NAMALWA (cell line): ENCODE measurements around the gene ZNF263.
"Not testable (repeated sequence)": the region's sequence is repeated elsewhere in the genome, so short reads cannot be mapped to it uniquely, and the experiment has no call there.

Source experiments
- DNase-seq: peaks from one replicate; pipeline ENCODE4 v3.0.0-alpha.2; 2015; ENCODE audit warnings: low spot score

The ZNF263 gene

GRCh38 chr16:3268294-3268693 lies 15.0 kb upstream of the ZNF263 start:
- DNase-seq, result no peak

- DNase-seq, result not testable (repeated sequence)
These were observed 12.6 kb upstream of the ZNF263 start for GRCh38 chr16:3270718-3271117.

GRCh38 chr16:3271281-3271680 lies 12.0 kb upstream of the ZNF263 start:
- not testable (repeated sequence) for DNase-seq

DNA sequence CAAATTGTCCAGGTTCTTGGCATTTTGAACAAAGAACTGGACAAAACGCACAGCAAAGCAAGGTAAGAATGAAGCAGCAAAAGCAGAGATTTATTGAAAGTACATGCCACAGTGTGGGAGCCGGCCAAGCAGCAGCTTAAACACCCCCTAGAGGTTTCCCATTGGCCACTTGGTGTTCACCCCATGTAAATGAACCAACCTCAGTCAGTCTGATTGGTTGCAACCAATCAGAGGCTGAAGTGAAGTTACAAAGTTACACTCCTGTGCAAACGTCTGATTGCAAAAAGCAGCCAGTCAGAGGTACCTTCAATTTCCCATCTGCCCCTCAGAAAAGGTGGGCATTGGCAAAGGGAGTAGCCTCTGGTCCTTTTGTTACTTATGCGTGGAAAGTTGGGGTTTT lies 8.8 kb upstream of the ZNF263 start:
- DNase-seq, result peak; percentile 39

GRCh38 chr16:3274947-3275346 lies 8.3 kb upstream of the ZNF263 start:
- no peak for DNase-seq

DNA sequence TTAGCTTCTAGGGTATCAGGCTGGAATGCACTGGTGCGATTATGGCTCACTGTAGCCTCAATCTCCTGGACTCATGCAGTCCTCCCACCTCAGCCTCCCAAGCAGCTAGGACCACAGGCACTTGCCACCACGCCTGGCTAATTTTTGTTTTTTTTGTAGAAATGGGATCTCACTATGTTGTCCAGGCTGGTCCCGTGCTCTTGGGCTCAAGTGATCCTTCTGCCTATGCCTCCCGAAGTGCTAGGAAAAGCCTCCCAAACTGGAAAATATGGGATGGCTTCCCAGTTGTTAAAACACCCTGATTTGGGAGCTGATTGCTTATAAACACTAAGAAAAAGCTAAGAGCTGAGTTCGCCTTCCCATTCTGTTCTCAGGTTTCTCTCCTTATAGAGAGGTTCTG lies 6.6 kb upstream of the ZNF263 start:
- DNase-seq, result no peak

DNA sequence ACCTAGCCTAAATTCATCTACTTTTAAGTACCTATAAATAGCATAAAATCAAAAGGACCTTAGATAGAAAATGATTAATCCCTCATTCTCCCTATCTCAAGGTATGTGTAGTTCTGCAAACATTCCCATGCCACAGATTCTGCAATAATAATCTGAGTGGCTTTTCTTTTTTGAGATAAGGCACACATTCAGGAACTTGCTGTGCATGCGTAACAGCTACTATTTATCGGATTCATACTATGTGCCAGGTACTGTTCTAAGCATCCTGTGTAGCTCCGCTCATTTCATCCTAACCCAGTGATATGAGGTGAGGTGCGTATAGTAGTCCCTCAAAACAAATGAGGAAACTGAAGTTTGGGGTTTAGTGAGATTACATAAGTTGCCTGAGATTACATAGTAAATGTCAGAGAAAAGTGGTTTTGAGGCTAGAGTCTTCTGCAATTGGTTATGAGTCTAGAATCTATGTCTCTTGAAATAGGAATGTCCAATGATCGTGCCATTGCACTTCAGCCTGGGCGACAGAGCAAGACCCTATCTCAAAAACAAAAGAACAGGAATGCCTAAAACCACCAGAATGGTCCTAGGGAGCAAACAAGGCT lies 2.0 kb upstream of the ZNF263 start:
- no peak for DNase-seq

DNA sequence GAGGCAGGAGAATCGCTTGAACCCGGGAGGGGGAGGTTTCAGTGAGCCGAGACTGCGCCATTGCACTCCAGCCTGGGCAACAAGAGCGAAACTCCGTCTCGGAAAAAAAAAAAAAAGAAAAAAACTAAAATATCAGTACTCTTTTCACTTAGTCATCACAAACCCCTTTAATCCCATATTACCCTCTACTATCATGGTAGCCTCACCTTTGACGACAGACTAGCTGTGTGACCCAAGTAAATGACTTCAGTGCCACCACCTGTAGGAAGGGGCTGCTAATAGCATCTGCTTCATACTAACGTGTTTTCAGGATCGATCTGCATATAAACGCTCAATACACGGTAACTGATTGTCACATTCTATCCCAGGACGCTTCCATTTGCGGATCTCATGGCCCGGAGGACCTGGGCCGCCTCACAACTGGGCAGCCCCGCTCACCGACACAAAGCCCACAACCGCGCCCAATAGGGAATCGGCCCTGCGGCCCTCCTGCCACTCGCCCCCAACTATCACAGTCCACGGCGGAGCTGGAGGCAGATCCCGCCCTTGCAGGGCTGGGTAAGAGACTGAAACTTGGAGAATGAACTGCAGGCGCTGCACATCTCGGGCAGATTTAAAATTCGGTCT lies 1.1 kb upstream of the ZNF263 start:
- no peak for DNase-seq

DNA sequence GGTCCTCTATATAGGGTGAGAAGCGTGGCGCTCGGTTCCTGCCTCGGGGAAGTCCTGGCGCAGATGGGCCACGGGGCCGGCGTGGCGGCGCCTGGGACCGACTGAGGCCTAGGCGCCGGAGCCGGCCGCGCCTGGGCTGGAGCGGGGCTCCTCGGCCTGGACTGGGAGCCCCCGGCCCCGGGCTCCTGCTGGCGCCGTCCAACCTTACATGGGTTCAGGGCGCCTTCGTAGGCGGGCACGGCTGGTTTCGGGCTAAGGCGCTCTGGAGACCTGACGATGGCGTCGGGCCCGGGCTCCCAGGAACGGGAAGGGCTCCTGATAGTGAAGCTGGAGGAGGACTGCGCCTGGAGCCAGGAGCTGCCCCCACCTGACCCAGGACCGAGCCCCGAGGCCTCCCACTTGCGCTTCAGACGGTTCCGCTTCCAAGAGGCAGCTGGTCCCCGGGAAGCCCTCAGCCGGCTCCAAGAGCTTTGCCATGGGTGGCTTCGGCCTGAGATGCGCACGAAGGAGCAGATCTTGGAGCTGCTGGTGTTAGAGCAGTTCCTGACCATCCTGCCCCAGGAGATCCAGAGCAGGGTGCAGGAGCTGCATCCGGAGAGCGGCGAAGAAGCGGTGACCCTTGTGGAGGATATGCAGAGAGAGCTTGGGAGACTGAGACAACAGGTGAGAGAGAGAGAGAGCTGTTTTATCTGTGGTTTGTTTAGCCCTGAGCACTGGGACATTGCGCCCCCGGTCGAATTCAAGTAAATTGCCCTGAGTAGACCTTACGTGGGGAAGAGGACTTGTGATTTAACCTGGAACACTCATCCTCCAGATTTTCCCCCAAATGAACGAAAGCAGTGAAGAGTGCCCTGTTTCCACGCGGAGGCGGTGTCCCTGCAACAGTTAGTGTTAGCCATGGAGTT lies 504 bp downstream of the ZNF263 start:
- DNase-seq, result no peak

GRCh38 chr16:3285131-3285530 lies 1.8 kb downstream of the ZNF263 start:
- DNase-seq, result no peak

- DNase-seq, result no peak
These were observed 6.8 kb downstream of the ZNF263 start for GRCh38 chr16:3289998-3290673.

- DNase-seq, result no peak
These were observed 9.3 kb downstream of the ZNF263 start for GRCh38 chr16:3292604-3293003.

GRCh38 chr16:3295209-3295608 lies 11.9 kb downstream of the ZNF263 start:
- no peak for DNase-seq

- no peak for DNase-seq
These were observed 12.5 kb downstream of the ZNF263 start for GRCh38 chr16:3295783-3296182.

DNA sequence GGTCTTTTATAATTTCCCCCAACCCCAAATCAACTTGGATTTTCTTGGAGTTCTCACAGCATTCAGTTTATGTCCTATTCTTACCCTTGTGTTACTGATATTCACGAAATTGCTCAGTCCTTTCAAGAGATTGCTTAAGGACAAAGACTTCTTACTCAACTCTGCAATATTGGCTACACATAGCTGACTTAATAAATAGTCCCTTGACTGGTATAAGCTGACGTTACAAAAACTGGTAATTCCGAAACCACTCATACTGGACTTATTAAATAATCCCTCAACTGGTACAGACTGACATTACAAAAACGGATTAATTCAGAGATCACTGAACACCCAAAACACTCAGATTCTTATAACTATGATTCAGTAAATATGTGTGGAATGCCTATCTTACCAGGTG lies 21.1 kb downstream of the ZNF263 start:
- DNase-seq, result peak; percentile 21

DNA sequence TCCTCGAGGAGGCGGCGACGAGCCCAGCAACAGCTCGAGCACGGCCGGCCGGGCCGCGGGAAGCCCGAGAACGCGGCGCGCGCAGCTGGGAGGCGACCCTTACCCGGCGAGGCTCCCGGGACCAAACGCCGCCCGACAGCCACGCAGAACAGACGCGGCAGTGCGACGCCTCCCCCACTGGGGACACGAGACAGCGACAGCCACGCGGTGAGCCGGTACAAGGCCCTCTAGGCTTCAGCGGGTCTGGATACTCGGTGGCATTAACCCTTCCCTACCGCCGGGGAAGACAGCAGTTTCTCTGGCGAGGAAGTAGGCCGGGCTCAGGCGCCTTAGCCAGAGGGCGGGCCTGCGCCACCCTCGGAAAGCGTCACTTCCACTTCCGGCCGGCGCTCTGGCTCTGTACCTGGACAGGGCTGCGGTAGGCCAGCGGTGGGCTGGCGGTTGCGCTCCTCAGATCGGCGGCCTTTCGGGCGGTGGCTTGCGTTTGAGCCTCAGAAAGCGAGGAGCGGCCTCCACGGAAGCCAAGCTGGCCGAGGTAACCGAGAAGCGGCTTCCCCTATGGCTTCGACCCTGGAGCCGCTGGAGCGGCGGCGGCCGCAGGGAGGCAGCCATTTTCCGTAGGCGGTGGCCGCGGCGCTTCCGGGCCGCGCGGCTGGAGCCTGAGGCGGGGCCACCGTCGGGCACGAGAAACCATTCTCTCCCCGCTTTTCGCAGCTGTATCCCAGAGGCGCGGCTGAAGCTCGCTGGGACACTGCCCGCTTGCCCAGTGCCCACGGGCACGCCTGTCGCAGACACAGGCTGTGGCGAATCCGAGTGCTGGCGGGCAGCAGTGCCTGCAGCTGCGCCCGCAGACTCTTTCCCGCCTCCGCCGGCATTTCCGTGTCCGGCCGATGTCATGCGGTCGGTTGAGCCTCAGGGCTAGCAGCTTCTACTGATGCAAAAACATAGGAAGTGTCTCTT lies 22.1 kb downstream of the ZNF263 start, which contains the start of the genes TIGD7 and ZNF75A:
TIGD7 (minus strand) TSS at position 322 of the 960 bp plus-strand sequence. CDS start 4,816 bp downstream, outside the sequence.
ZNF75A (plus strand) TSS at position 389 of the 960 bp plus-strand sequence. CDS start 2,932 bp downstream, outside the sequence.
- DNase-seq, result peak; percentile 88

- DNase-seq, result no peak
These were observed 22.8 kb downstream of the ZNF263 start for GRCh38 chr16:3306078-3306477.

DNA sequence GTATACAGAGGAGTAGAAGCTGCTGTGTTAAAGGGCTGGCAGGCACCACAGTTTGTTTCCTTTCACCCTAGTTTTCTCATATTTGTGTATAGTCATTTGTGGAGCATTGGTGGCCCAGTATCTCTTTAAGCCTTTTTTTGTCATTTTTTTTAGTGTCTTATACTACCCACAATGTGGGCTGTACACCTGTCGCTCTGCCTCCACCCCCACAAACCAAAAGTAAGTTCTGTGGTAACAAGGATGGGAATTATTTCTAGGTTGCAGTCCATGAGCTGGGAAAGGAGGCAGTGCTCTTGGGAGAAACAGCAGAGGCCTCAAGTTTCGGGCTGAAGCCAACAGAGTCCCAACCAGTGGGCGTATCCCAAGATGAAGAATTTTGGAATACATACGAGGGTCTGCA lies 28.2 kb downstream of the ZNF263 start:
- no peak for DNase-seq

DNA sequence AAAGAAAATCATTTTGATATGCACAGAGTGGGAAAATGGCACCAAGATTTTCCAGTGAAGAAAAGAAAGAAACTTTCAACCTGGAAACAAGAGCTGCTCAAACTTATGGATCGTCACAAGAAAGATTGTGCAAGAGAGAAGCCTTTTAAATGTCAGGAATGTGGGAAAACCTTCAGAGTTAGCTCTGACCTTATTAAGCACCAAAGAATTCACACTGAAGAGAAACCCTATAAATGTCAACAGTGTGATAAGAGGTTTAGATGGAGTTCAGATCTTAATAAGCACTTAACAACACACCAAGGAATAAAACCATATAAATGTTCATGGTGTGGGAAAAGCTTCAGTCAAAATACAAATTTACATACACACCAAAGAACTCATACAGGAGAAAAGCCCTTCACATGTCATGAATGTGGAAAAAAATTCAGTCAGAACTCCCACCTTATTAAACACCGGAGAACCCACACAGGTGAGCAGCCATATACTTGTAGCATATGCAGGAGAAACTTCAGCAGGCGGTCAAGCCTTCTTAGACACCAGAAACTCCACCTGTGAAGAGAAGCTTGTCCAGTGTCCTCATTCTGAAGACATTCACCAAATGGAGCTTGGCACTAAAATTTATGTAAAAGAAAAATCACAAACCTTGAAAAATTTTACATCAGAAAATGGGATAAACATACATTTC lies 34.2 kb downstream of the ZNF263 start:
- no peak for DNase-seq

- DNase-seq, result no peak
These were observed 38.5 kb downstream of the ZNF263 start for GRCh38 chr16:3321816-3322215.
